Testis (tissue), 3 donors: ENCODE data around the gene WBP1. TPM values are rescaled to one million over a fixed set of nuclear protein-coding genes. Genes with fewer than 3 reads are reported as not detected.

ENCODE experiments used
- DNase-seq: peaks from one replicate; pipeline ENCODE4 v3.0.0-alpha.2; 2019
- H3K27ac ChIP-seq, 2 donors: fragments of 200-600 bp; sonication (generic); one replicate each; pipeline ENCODE4 v1.5.1; 2019
- H3K27me3 ChIP-seq: fragments of 200-600 bp; sonication (generic); one replicate; pipeline ENCODE4 v1.5.1; 2019
- H3K36me3 ChIP-seq: fragments of 200-600 bp; sonication (generic); one replicate; pipeline ENCODE4 v1.5.1; 2017; ENCODE audit warnings: low read depth; ENCODE audit errors: missing control alignments
- H3K4me1 ChIP-seq: fragments of 200-600 bp; sonication (generic); one replicate; pipeline ENCODE4 v1.5.1; 2019
- H3K4me3 ChIP-seq, 2 donors: fragments of 200-600 bp; sonication (generic); one replicate each; pipeline ENCODE4 v1.5.1; 2017 to 2019
- H3K9me3 ChIP-seq: fragments of 200-600 bp; sonication (generic); one replicate; pipeline ENCODE4 v1.5.1; 2017
- CTCF ChIP-seq, 3 experiments: fragments of 450-650 bp in 2 of 3; fragments of 200-600 bp in 1 of 3; sonication (generic) in 1 of 3; IDR thresholded peaks; one replicate each; pipeline ENCODE4 v1.5.1; 2016 to 2019; ENCODE audit warnings: antibody characterized with exemption in 3 of 3, mild to moderate bottlenecking in 2 of 3, moderate library complexity in 1 of 3
- POLR2A ChIP-seq: fragments of 450-650 bp; IDR thresholded peaks from one replicate; pipeline ENCODE4 v1.6.1; 2017; ENCODE audit warnings: antibody characterized with exemption, mild to moderate bottlenecking, moderate library complexity
- WGBS, 2 donors: methylation state at CpG; one replicate each; pipeline ENCODE4 v1.1.5; 2018; 5-methylcytosine and 5-hydroxymethylcytosine counted together
- intact Hi-C: fragments of 100-400 bp; cut with DNase I; formaldehyde crosslinking; loops from one replicate; pipeline ENCODE4 v1.15.1; 2023; ENCODE audit warnings: low total_unique reads
- polyA plus RNA-seq: library from polyadenylated mRNA; stranded (reverse); fragments of 350-450 nt; fragmentation: Illumina TruSeq; extraction: RNeasy Lipid Tissue Mini Kit (QIAGEN cat#74804); gene quantifications from one replicate; pipeline ENCODE4 v1.2.3, GENCODE V29; 2014; ENCODE audit warnings: low read depth, low replicate concordance; ENCODE audit not compliant: insufficient read depth
- total RNA-seq, 2 donors: library from RNA; depleted of rRNA; stranded (reverse); fragments of >200 nt; gene quantifications; one replicate each; pipeline ENCODE4 v1.2.3, GENCODE V29; 2016

WBP1 gene
- total and polyA plus RNA-seq, 3 donors from 2014 or later: 73.8 to 84.3 (median 80.8) TPM

DNA sequence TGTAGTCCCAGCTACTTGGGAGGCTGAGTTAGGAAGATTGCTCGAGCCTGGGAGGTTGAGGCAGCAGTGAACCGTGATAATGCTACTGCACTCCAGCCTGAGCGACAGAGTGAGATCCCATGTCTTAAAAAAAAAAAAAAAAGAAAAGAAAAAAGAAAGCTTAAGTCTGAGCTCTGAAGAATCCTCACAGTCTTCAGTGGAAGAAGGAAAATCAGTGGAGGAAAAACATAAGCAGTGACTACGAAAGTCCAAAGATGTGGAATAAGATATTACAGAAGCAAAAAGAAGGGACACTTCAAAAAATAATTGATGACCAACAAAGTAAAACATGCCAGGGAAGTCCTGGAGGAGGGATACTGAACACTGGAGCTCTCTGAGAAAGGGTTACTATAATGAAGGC is 52.0 kb downstream of the WBP1 start:
- Histone ChIP-seq H3K36me3 (no peaks in the 10 kb centered on the region), H3K27me3 (no peaks in the 10 kb centered on the region), H3K27ac (no peak overlapping the region), H3K4me1 (peaks cover 6% of the 10 kb centered on the region), H3K9me3 (no peaks in the 10 kb centered on the region), H3K4me3 (no peak overlapping the region)
- intact Hi-C loops: no loop called here
- DNase-seq: no peak
- 74 to 76% methylated on average over 4 of the region's 4 CpGs for WGBS, 2 donors
- TF ChIP-seq POLR2A: no peak
- TF ChIP-seq CTCF (IDR thresholded peaks at IDR 0.05): no peak

Other genes with a start within 250 kb of the WBP1 start
- gene SLC4A5, start 115.0 kb upstream of the WBP1 start, total RNA-seq: 100 to 1,000 TPM; 113 to 188 TPM
- gene SLC4A5, start 115.0 kb upstream of the WBP1 start, polyA plus RNA-seq: 40.3 TPM
- 100 to 1,000 TPM; 321 to 403 TPM for gene DCTN1, start 78.1 kb upstream of the WBP1 start, total RNA-seq
- gene DCTN1, start 78.1 kb upstream of the WBP1 start, polyA plus RNA-seq: 277 TPM
- gene C2orf81, start 36.8 kb upstream of the WBP1 start, total RNA-seq: 10 to 100 TPM; 10.4 to 15.7 TPM
- gene C2orf81, start 36.8 kb upstream of the WBP1 start, polyA plus RNA-seq: 23.1 TPM
- gene WDR54, start 36.7 kb upstream of the WBP1 start, total RNA-seq: 10 to 100 TPM; 27.5 to 31.7 TPM
- gene WDR54, start 36.7 kb upstream of the WBP1 start, polyA plus RNA-seq: 90.6 TPM
- 10 to 100 TPM; 11.1 to 12.8 TPM for gene RTKN, start 16.5 kb upstream of the WBP1 start, total RNA-seq
- 8.8 TPM for gene RTKN, start 16.5 kb upstream of the WBP1 start, polyA plus RNA-seq
- 10 to 100 TPM; 23.1 to 27.9 TPM for gene INO80B, start 3.4 kb upstream of the WBP1 start, total RNA-seq
- 59.3 TPM for gene INO80B, start 3.4 kb upstream of the WBP1 start, polyA plus RNA-seq
- 10 to 100 TPM; 44.8 to 45.7 TPM for gene MOGS, start 6.9 kb downstream of the WBP1 start, total RNA-seq
- 41.3 TPM for gene MOGS, start 6.9 kb downstream of the WBP1 start, polyA plus RNA-seq
- 10 to 100 TPM; 23.6 to 46.0 TPM for gene MRPL53, start 14.2 kb downstream of the WBP1 start, total RNA-seq
- gene MRPL53, start 14.2 kb downstream of the WBP1 start, polyA plus RNA-seq: 64.8 TPM
- 10 to 100 TPM; 29.4 to 30.2 TPM for gene CCDC142, start 24.6 kb downstream of the WBP1 start, total RNA-seq
- 15.5 TPM for gene CCDC142, start 24.6 kb downstream of the WBP1 start, polyA plus RNA-seq
- gene TTC31, start 24.6 kb downstream of the WBP1 start, total RNA-seq: 10 to 100 TPM; 30.1 to 36.2 TPM
- gene TTC31, start 24.6 kb downstream of the WBP1 start, polyA plus RNA-seq: 19.6 TPM
- 1 to 10 TPM in 1 of 2 donors, not detected in 1; 1.4 TPM for gene LBX2, start 41.2 kb downstream of the WBP1 start, total RNA-seq
- 0.33 TPM for gene LBX2, start 41.2 kb downstream of the WBP1 start, polyA plus RNA-seq
- 10 to 100 TPM; 17.0 to 20.1 TPM for gene PCGF1, start 49.3 kb downstream of the WBP1 start, total RNA-seq
- 25.3 TPM for gene PCGF1, start 49.3 kb downstream of the WBP1 start, polyA plus RNA-seq
- 1 to 10 TPM; 1.3 to 4.5 TPM for gene TLX2, start 56.0 kb downstream of the WBP1 start, total RNA-seq
- gene TLX2, start 56.0 kb downstream of the WBP1 start, polyA plus RNA-seq: 1.1 TPM
- under 1 TPM in 1 of 2 donors, not detected in 1; 0.43 TPM for gene DQX1, start 67.8 kb downstream of the WBP1 start, total RNA-seq
- 0.86 TPM for gene DQX1, start 67.8 kb downstream of the WBP1 start, polyA plus RNA-seq
- 100 to 1,000 TPM; 141 to 169 TPM for gene AUP1, start 71.3 kb downstream of the WBP1 start, total RNA-seq
- 107 TPM for gene AUP1, start 71.3 kb downstream of the WBP1 start, polyA plus RNA-seq
- gene HTRA2, start 71.5 kb downstream of the WBP1 start, total RNA-seq: 10 to 100 TPM; 36.5 to 46.8 TPM
- 45.8 TPM for gene HTRA2, start 71.5 kb downstream of the WBP1 start, polyA plus RNA-seq
- 10 to 100 TPM; 13.1 to 15.2 TPM for gene LOXL3, start 95.5 kb downstream of the WBP1 start, total RNA-seq
- 10.5 TPM for gene LOXL3, start 95.5 kb downstream of the WBP1 start, polyA plus RNA-seq
- 10 to 100 TPM; 11.2 to 19.3 TPM for gene DOK1, start 96.3 kb downstream of the WBP1 start, total RNA-seq
- 9.3 TPM for gene DOK1, start 96.3 kb downstream of the WBP1 start, polyA plus RNA-seq
- 10 to 100 TPM; 11.7 to 14.0 TPM for gene M1AP, start 189.9 kb downstream of the WBP1 start, total RNA-seq
- gene M1AP, start 189.9 kb downstream of the WBP1 start, polyA plus RNA-seq: 21.4 TPM
- gene SEMA4F, start 195.8 kb downstream of the WBP1 start, total RNA-seq: 10 to 100 TPM; 13.3 to 14.3 TPM
- gene SEMA4F, start 195.8 kb downstream of the WBP1 start, polyA plus RNA-seq: 9.1 TPM